ENCODE results near the gene ATP9B. TPM values are rescaled to one million over a fixed set of nuclear protein-coding genes. Genes with fewer than 3 reads are reported as not detected.

The ATP9B gene
- total RNA-seq, 1 donor from 2014 or later: 12.6 TPM

- no peak for TF ChIP-seq EZH2 (IDR thresholded peaks at IDR 0.05; ENCODE audit: insufficient read depth, low read length)
These were observed 21.5 kb upstream of the ATP9B start for GRCh38 chr18:79047556-79048244.

GRCh38 chr18:79048245-79048632 is 21.0 kb upstream of the ATP9B start:
- Histone ChIP-seq H3K79me2 (ENCODE audit: insufficient read depth, low read length) (no peaks in the 10 kb centered on the region), H3K4me2 (ENCODE audit: low read length) (no peak overlapping the region), H3K9ac (ENCODE audit: low read length) (no peak overlapping the region), H2AFZ (ENCODE audit: low read depth, low read length) (no peak overlapping the region), H3K36me3 (ENCODE audit: insufficient read depth, low read length) (no peaks in the 10 kb centered on the region), H3K9me3 (ENCODE audit: insufficient read depth, low read depth, low read length) (no peaks in the 10 kb centered on the region), H3K27me3 (ENCODE audit: insufficient read depth, low read length) (no peaks in the 10 kb centered on the region), H3K4me1 (ENCODE audit: insufficient read depth, low read length) (no peaks in the 10 kb centered on the region), H3K27ac (ENCODE audit: low read depth, low read length) (no peak overlapping the region), H3K4me3 (ENCODE audit: insufficient read depth, low read depth, low read length) (no peak overlapping the region), H4K20me1 (ENCODE audit: insufficient read depth, low read length) (no peaks in the 10 kb centered on the region)
- FAIRE-seq (no peak), DNase-seq (ENCODE audit: low read depth) (no peak)
- no peak overlapping the region for H3K27ac Mint-ChIP-seq (ENCODE audit: unreplicated experiment)
- H3K9me3 Mint-ChIP-seq (ENCODE audit: unreplicated experiment): peaks cover 2% of the 10 kb centered on the region
- H3K4me3 Mint-ChIP-seq (ENCODE audit: unreplicated experiment): no peak overlapping the region
- H3K36me3 Mint-ChIP-seq (ENCODE audit: low read depth, unreplicated experiment): no peaks in the 10 kb centered on the region
- no peaks in the 10 kb centered on the region for H3K4me1 Mint-ChIP-seq (ENCODE audit: low read depth, unreplicated experiment)
- H3K27me3 Mint-ChIP-seq (ENCODE audit: low read depth, unreplicated experiment): peaks cover 12% of the 10 kb centered on the region
- TF ChIP-seq EZH2 (IDR thresholded peaks at IDR 0.05; ENCODE audit: insufficient read depth, low read length) (no peak), CTCF (IDR thresholded peaks at IDR 0.05; ENCODE audit: insufficient read depth, low read depth, low read length) (no peak)

More at GRCh38 chr18:79047556-79048244, 21.5 kb upstream of the ATP9B start:
- Histone ChIP-seq H3K9me3 (ENCODE audit: insufficient read depth, low read depth, low read length) (no peaks in the 10 kb centered on the region), H3K27ac (ENCODE audit: low read depth, low read length) (no peak overlapping the region), H3K4me3 (ENCODE audit: insufficient read depth, low read depth, low read length) (no peak overlapping the region), H3K4me2 (ENCODE audit: low read length) (no peak overlapping the region), H3K79me2 (ENCODE audit: insufficient read depth, low read length) (no peaks in the 10 kb centered on the region), H3K36me3 (ENCODE audit: insufficient read depth, low read length) (no peaks in the 10 kb centered on the region), H3K9ac (ENCODE audit: low read length) (no peak overlapping the region), H3K27me3 (ENCODE audit: insufficient read depth, low read length) (no peaks in the 10 kb centered on the region), H4K20me1 (ENCODE audit: insufficient read depth, low read length) (no peaks in the 10 kb centered on the region), H3K4me1 (ENCODE audit: insufficient read depth, low read length) (no peaks in the 10 kb centered on the region), H2AFZ (ENCODE audit: low read depth, low read length) (no peak overlapping the region)
- Mint-ChIP-seq H3K4me1 (ENCODE audit: low read depth, unreplicated experiment) (no peaks in the 10 kb centered on the region), H3K27me3 (ENCODE audit: low read depth, unreplicated experiment) (peaks cover 9% of the 10 kb centered on the region), H3K27ac (ENCODE audit: unreplicated experiment) (no peak overlapping the region), H3K9me3 (ENCODE audit: unreplicated experiment) (peaks cover 2% of the 10 kb centered on the region), H3K36me3 (ENCODE audit: low read depth, unreplicated experiment) (no peaks in the 10 kb centered on the region), H3K4me3 (ENCODE audit: unreplicated experiment) (no peak overlapping the region)
- DNase-seq (ENCODE audit: low read depth): no peak
- no peak for FAIRE-seq

- no peak overlapping the region for H3K4me2 ChIP-seq (ENCODE audit: low read length)
- Mint-ChIP-seq H3K4me3 (ENCODE audit: unreplicated experiment) (no peak overlapping the region), H3K9me3 (ENCODE audit: unreplicated experiment) (peaks cover 2% of the 10 kb centered on the region), H3K4me1 (ENCODE audit: low read depth, unreplicated experiment) (no peaks in the 10 kb centered on the region), H3K27ac (ENCODE audit: unreplicated experiment) (no peak overlapping the region), H3K27me3 (ENCODE audit: low read depth, unreplicated experiment) (peaks cover 13% of the 10 kb centered on the region), H3K36me3 (ENCODE audit: low read depth, unreplicated experiment) (no peaks in the 10 kb centered on the region)
- no peak for DNase-seq (ENCODE audit: low read depth)
- no peak overlapping the region for H2AFZ ChIP-seq (ENCODE audit: low read depth, low read length)
- H3K27ac ChIP-seq (ENCODE audit: low read depth, low read length): no peak overlapping the region
- H3K9me3 ChIP-seq (ENCODE audit: insufficient read depth, low read depth, low read length): no peaks in the 10 kb centered on the region
- FAIRE-seq: no peak
- no peaks in the 10 kb centered on the region for H3K27me3 ChIP-seq (ENCODE audit: insufficient read depth, low read length)
- H3K36me3 ChIP-seq (ENCODE audit: insufficient read depth, low read length): no peaks in the 10 kb centered on the region
- no peak overlapping the region for H3K4me3 ChIP-seq (ENCODE audit: insufficient read depth, low read depth, low read length)
- no peaks in the 10 kb centered on the region for H3K79me2 ChIP-seq (ENCODE audit: insufficient read depth, low read length)
- TF ChIP-seq CTCF (IDR thresholded peaks at IDR 0.05; ENCODE audit: insufficient read depth, low read depth, low read length) (no peak), EZH2 (IDR thresholded peaks at IDR 0.05; ENCODE audit: insufficient read depth, low read length) (no peak)
- no peak overlapping the region for H3K9ac ChIP-seq (ENCODE audit: low read length)
- H3K4me1 ChIP-seq (ENCODE audit: insufficient read depth, low read length): no peaks in the 10 kb centered on the region
- no peaks in the 10 kb centered on the region for H4K20me1 ChIP-seq (ENCODE audit: insufficient read depth, low read length)
These were observed 19.7 kb upstream of the ATP9B start for GRCh38 chr18:79049506-79049905.

All from astrocyte (in vitro differentiated cells and primary cell).